ENCODE measurements around the gene SPRR4.

SPRR4 gene

DNA sequence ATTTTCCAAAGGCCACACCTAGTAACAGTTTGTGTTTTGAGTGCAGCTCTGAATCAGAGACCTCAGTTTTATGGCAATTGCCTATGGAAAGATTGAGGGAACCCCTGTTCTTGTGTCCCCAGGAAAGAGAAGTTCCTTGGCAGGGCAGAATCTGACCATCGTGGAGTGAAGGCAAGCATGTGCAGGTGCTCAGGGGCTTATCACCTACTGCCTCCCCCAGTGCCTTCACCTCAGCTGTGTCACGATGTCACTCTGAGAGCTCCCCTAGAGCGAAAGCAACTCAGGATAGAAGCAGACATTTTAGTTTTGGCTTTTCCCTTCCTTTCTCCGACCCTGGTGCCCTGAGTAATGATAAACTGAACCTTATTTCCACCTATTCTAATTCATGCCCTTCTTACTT is 11.6 kb downstream of the SPRR4 start:
- no peaks in the 10 kb centered on the region for H3K9me3 ChIP-seq
- TF ChIP-seq, protein P1, sequence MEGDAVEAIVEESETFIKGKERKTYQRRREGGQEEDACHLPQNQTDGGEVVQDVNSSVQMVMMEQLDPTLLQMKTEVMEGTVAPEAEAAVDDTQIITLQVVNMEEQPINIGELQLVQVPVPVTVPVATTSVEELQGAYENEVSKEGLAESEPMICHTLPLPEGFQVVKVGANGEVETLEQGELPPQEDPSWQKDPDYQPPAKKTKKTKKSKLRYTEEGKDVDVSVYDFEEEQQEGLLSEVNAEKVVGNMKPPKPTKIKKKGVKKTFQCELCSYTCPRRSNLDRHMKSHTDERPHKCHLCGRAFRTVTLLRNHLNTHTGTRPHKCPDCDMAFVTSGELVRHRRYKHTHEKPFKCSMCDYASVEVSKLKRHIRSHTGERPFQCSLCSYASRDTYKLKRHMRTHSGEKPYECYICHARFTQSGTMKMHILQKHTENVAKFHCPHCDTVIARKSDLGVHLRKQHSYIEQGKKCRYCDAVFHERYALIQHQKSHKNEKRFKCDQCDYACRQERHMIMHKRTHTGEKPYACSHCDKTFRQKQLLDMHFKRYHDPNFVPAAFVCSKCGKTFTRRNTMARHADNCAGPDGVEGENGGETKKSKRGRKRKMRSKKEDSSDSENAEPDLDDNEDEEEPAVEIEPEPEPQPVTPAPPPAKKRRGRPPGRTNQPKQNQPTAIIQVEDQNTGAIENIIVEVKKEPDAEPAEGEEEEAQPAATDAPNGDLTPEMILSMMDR (IDR thresholded peaks at IDR 0.05), result no peak
- no peaks in the 10 kb centered on the region for H3K4me1 ChIP-seq (ENCODE audit: control insufficient read depth in 1 of 2, insufficient read depth in 1 of 2, low read depth in 1 of 2, low read length in 1 of 2)

DNA sequence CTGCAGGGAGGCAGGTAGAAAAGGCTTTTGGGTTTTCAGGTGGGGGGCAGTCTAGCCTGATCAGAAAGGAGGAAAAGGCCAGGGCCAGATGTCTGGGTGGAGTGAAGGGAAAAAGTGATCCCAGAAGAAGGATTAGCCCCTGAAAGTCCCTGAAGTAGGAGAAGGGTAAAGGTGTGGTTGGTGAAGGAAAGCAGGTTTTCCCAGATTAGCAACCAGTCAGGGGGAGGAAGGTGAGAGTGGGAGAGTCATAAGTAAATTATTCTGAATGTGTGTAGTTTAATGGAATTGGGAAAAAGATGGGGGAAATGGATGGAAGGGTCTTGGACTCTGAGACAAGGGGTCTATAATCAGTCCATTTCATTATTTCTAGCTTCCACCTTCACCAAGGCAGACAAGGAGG is 12.8 kb downstream of the SPRR4 start:
- no peaks in the 10 kb centered on the region for H3K9me3 ChIP-seq
- TF ChIP-seq, protein P1 (IDR thresholded peaks at IDR 0.05), result no peak

More for the DNA sequence above, 11.6 kb downstream of the SPRR4 start:
- Histone ChIP-seq H3K27ac (no peak overlapping the region), H3K27me3 (peaks cover 33% of the 10 kb centered on the region), H3K36me3 (no peaks in the 10 kb centered on the region), H3K4me3 (ENCODE audit: low read depth in 1 of 2, low read length in 1 of 2) (no peak overlapping the region)

DNA sequence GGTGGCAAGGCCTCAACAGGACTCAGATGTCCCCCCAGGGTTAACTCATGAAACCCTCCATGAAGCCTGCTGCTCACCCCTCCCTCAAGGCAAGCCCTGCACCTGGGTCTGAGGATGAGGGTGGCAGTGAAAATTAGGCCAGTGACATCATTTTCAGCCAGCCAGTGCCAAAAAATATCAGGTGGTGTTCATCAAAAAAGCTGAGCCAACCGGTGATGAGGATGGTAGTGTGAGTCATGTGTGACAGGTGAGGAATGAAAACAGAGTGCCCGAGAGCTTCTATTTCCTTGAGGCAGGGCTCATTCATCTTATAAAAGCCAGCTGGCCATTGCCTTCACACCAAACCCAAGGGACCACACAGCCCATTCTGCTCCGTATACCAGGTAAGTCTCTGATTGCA is 13.3 kb downstream of the SPRR4 start, which contains the start of gene SPRR1A:
SPRR1A (plus strand) TSS at position 339 of the 400 bp plus-strand sequence. CDS start 1,150 bp downstream, outside the sequence.
- no peaks in the 10 kb centered on the region for H3K4me1 ChIP-seq (ENCODE audit: control insufficient read depth in 1 of 2, insufficient read depth in 1 of 2, low read depth in 1 of 2, low read length in 1 of 2)
- no peaks in the 10 kb centered on the region for H3K9me3 ChIP-seq
- no peaks in the 10 kb centered on the region for H3K36me3 ChIP-seq
- peaks cover 22% of the 10 kb centered on the region for H3K27me3 ChIP-seq
- H3K4me3 ChIP-seq (ENCODE audit: low read depth in 1 of 2, low read length in 1 of 2), result no peak within 1 kb of the TSS
- no peak within 1 kb of the TSS for H3K27ac ChIP-seq
- TF ChIP-seq, protein P1 (IDR thresholded peaks at IDR 0.05), result no peak

More for the DNA sequence above, 12.8 kb downstream of the SPRR4 start:
- Histone ChIP-seq H3K27me3 (peaks cover 27% of the 10 kb centered on the region), H3K36me3 (no peaks in the 10 kb centered on the region), H3K4me1 (ENCODE audit: control insufficient read depth in 1 of 2, insufficient read depth in 1 of 2, low read depth in 1 of 2, low read length in 1 of 2) (no peaks in the 10 kb centered on the region), H3K4me3 (ENCODE audit: low read depth in 1 of 2, low read length in 1 of 2) (no peak overlapping the region), H3K27ac (no peak overlapping the region)

DNA sequence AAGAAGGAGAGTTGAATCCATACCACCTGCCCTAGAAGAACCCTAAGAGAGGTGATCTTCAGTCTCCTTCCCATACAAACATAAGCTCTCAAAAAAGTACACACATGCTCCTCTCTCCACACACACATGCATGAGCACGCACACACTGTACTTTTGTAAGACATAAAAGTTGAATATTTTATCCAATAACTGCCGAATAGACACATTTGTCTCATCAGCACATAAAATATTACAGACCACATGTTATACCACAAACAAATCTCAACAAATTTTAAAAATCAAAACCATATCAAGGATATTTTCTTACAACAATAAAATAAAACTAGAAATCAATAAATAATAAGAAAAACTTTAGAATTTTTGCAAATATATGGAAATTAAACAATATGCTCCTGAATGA is 16.1 kb downstream of the SPRR4 start:
- Histone ChIP-seq H3K36me3 (no peaks in the 10 kb centered on the region), H3K27me3 (peaks cover 20% of the 10 kb centered on the region), H3K4me3 (ENCODE audit: low read depth in 1 of 2, low read length in 1 of 2) (no peak overlapping the region), H3K27ac (no peak overlapping the region), H3K9me3 (no peaks in the 10 kb centered on the region), H3K4me1 (ENCODE audit: control insufficient read depth in 1 of 2, insufficient read depth in 1 of 2, low read depth in 1 of 2, low read length in 1 of 2) (no peaks in the 10 kb centered on the region)
- TF ChIP-seq, protein P1 (IDR thresholded peaks at IDR 0.05), result no peak

DNA sequence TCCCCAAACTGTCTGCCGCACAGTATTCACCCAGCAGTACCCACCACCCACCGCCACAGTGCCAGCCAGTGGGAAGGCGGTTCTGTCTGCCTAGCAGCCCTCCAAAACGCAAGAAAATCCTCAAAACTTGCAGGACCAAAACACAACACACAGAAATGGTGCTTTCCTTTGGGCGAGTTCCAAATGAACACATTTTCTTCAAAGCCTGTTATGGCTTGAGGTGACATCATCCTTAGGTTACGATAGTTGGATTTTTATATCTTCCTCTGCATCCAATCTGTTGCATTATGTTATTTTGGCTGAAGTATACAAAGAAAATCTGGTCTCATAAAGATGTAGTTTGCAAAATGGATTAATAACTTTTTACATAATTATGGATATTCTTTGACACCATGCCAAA is 22.7 kb downstream of the SPRR4 start:
- Histone ChIP-seq H3K36me3 (no peaks in the 10 kb centered on the region), H3K9me3 (no peaks in the 10 kb centered on the region), H3K27ac (no peak overlapping the region), H3K27me3 (peaks cover 33% of the 10 kb centered on the region), H3K4me3 (ENCODE audit: low read depth in 1 of 2, low read length in 1 of 2) (no peak overlapping the region), H3K4me1 (ENCODE audit: control insufficient read depth in 1 of 2, insufficient read depth in 1 of 2, low read depth in 1 of 2, low read length in 1 of 2) (no peaks in the 10 kb centered on the region)
- TF ChIP-seq, protein P1 (IDR thresholded peaks at IDR 0.05), result no peak

DNA sequence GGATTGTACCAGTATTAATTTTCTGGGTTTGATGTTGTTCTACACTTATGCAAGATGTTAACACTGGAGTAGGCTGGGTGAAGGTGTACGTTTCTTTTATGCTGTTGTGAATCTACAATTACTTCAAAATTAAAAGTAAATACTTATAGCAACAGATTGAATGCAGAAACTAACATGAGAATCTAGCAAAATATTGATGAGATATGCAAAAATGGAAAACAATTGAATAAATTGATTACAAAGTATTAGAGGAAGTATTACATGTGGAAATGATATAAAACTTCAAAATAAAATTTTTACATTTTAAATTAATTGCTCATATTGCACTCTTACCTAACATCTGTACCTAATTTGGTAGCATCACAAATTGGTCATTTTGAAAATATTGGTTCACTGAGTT is 25.4 kb downstream of the SPRR4 start:
- peaks cover 21% of the 10 kb centered on the region for H3K27me3 ChIP-seq

More for the DNA sequence above, 25.4 kb downstream of the SPRR4 start:
- no peaks in the 10 kb centered on the region for H3K9me3 ChIP-seq
- TF ChIP-seq, protein P1 (IDR thresholded peaks at IDR 0.05), result no peak
- no peaks in the 10 kb centered on the region for H3K36me3 ChIP-seq
- no peaks in the 10 kb centered on the region for H3K4me1 ChIP-seq (ENCODE audit: control insufficient read depth in 1 of 2, insufficient read depth in 1 of 2, low read depth in 1 of 2, low read length in 1 of 2)
- no peak overlapping the region for H3K27ac ChIP-seq
- H3K4me3 ChIP-seq (ENCODE audit: low read depth in 1 of 2, low read length in 1 of 2), result no peak overlapping the region

All from neutrophil (primary cell).